Kidney glomerular epithelial cell (primary cell): ENCODE results near the gene CD14.
"Not testable (repeated sequence)": the region's sequence is repeated elsewhere in the genome, so short reads cannot be mapped to it uniquely, and the experiment has no call there.

Experiments used
- DNase-seq: peaks from one replicate; lab custom pipeline; 2025; lab: John Stamatoyannopoulos, UW

The CD14 gene

GRCh38 chr5:140635291-140636257, 2.6 kb upstream of the CD14 start:
- DNase-seq, result no peak

- DNase-seq, result no peak
Measured at GRCh38 chr5:140634103-140634502, 1.1 kb upstream of the CD14 start.

GRCh38 chr5:140633501-140633900, 526 bp upstream of the CD14 start:
- DNase-seq, result no peak

GRCh38 chr5:140632366-140633020, 482 bp downstream of the CD14 start:
- no peak for DNase-seq

- no peak for DNase-seq
Measured at GRCh38 chr5:140631831-140632365, 1.1 kb downstream of the CD14 start.

- no peak for DNase-seq
Measured at GRCh38 chr5:140631036-140631417, 1.9 kb downstream of the CD14 start.

- no peak for DNase-seq
Measured at GRCh38 chr5:140630292-140631035, 2.5 kb downstream of the CD14 start.

- no peak for DNase-seq
Measured at GRCh38 chr5:140628711-140629110, 4.3 kb downstream of the CD14 start.

GRCh38 chr5:140627972-140628371, 5.0 kb downstream of the CD14 start:
- no peak for DNase-seq

GRCh38 chr5:140624886-140625285, 8.1 kb downstream of the CD14 start:
- DNase-seq, result not testable (repeated sequence)

- DNase-seq, result not testable (repeated sequence)
Measured at GRCh38 chr5:140623061-140623460, 9.9 kb downstream of the CD14 start.

GRCh38 chr5:140622301-140622700, 10.7 kb downstream of the CD14 start:
- no peak for DNase-seq

GRCh38 chr5:140611020-140611521, 21.9 kb downstream of the CD14 start:
- DNase-seq, result no peak

- DNase-seq, result no peak
Measured at GRCh38 chr5:140609126-140609525, 23.8 kb downstream of the CD14 start.

GRCh38 chr5:140608722-140609121, 24.3 kb downstream of the CD14 start:
- DNase-seq, result no peak

GRCh38 chr5:140607031-140607430, 25.9 kb downstream of the CD14 start:
- no peak for DNase-seq

- no peak for DNase-seq
Measured at GRCh38 chr5:140605879-140606278, 27.1 kb downstream of the CD14 start.

GRCh38 chr5:140603734-140604133, 29.2 kb downstream of the CD14 start:
- no peak for DNase-seq

GRCh38 chr5:140603446-140603698, 29.6 kb downstream of the CD14 start:
- not testable (repeated sequence) for DNase-seq

GRCh38 chr5:140602147-140602546, 30.8 kb downstream of the CD14 start:
- DNase-seq, result no peak

- DNase-seq, result no peak
Measured at GRCh38 chr5:140600096-140600495, 32.9 kb downstream of the CD14 start.

- no peak for DNase-seq
Measured at GRCh38 chr5:140598836-140599235, 34.1 kb downstream of the CD14 start.
